GM12878 (cell line): ENCODE measurements around the gene ARHGAP15. TPM values are rescaled to one million over a fixed set of nuclear protein-coding genes. Genes with fewer than 3 reads are reported as not detected.

Source experiments
- ATAC-seq: fragments of 200-7000 bp; cut with Tn5 transposase; 3 replicates; pipeline ENCODE4 v1.9.1; 2020; ENCODE audit warnings: mild to moderate bottlenecking, moderate library complexity
- BruUV-seq: library from RNA; stranded (reverse); fragments of 400-500 nt; replicated peaks from 2 replicates; lab custom pipeline; 2021; lab: Mats Ljungman, UMichigan
- CTCF ChIA-PET: fragments of 300-600 bp; sonication (Branson Sonifier 250); formaldehyde crosslinking; extraction: SDS; loops from one replicate; lab custom pipeline; 2021; ENCODE audit warnings: inconsistent platforms; lab: Yijun Ruan, JAX
- POLR2A ChIA-PET: fragments of 350-600 bp; formaldehyde crosslinking; extraction: SDS; loops from one replicate; lab custom pipeline; 2021; ENCODE audit warnings: inconsistent platforms; lab: Charles Lee
- RAD21 ChIA-PET: fragments of 300-600 bp; sonication (Branson Sonifier 250); formaldehyde crosslinking; loops from one replicate; lab custom pipeline; 2023; ENCODE audit warnings: antibody characterized with exemption; ENCODE audit not compliant: unreplicated experiment; lab: Charles Lee
- SMC1A ChIA-PET: fragments of 300-600 bp; sonication (Branson Sonifier 250); formaldehyde crosslinking; loops from one replicate; lab custom pipeline; 2023; ENCODE audit not compliant: unreplicated experiment, uncharacterized antibody; lab: Charles Lee
- DNase-seq: peaks from one replicate; pipeline ENCODE4 v3.0.0-alpha.2; 2011; ENCODE audit warnings: low read depth, low spot score
- FAIRE-seq: peaks from 3 replicates; lab custom pipeline; 2011; peaks lifted over from hg19 to GRCh38; lab: Jason Lieb, UNC
- H2AFZ ChIP-seq: 2 replicates; pipeline ENCODE4 v1.6.0; 2011; ENCODE audit warnings: low read depth, low read length, control low read depth; ENCODE audit not compliant: control insufficient read depth
- H3K27ac ChIP-seq: 2 replicates; pipeline ENCODE4 v1.5.1; 2011; ENCODE audit warnings: control low read depth; ENCODE audit not compliant: control insufficient read depth, insufficient read depth
- H3K27me3 ChIP-seq, 2 experiments: replicated peaks in 1 of 2; 2 replicates each; pipeline versions ENCODE4 v1.6.0 to v1.6.1; 2011; ENCODE audit warnings: low read length in 1 of 2; ENCODE audit not compliant: control insufficient read depth in 2 of 2, insufficient read depth in 2 of 2
- H3K36me3 ChIP-seq, 2 experiments: 2 replicates each; pipeline ENCODE4 v1.5.1; 2011; ENCODE audit warnings: low read length in 1 of 2; ENCODE audit not compliant: control insufficient read depth in 2 of 2, insufficient read depth in 2 of 2
- H3K4me1 ChIP-seq: 2 replicates; pipeline ENCODE4 v1.6.1; 2011; ENCODE audit warnings: mild to moderate bottlenecking, low read length, moderate library complexity, mixed read lengths; ENCODE audit not compliant: control insufficient read depth, insufficient read depth
- H3K4me2 ChIP-seq: 2 replicates; pipeline ENCODE4 v1.6.0; 2011; ENCODE audit warnings: control low read depth; ENCODE audit not compliant: control insufficient read depth, insufficient read depth
- H3K4me3 ChIP-seq: fragments of 200-600 bp; sonication (generic); 2 replicates; pipeline ENCODE4 v1.5.1; 2016
- H3K79me2 ChIP-seq: 2 replicates; pipeline ENCODE4 v1.6.0; 2011; ENCODE audit warnings: low read length; ENCODE audit not compliant: control insufficient read depth, insufficient read depth
- H3K9ac ChIP-seq: 2 replicates; pipeline ENCODE4 v1.8.0; 2011; ENCODE audit warnings: low read length, control low read depth, mixed read lengths; ENCODE audit not compliant: control insufficient read depth, insufficient read depth
- H3K9me3 ChIP-seq: replicated peaks from 3 replicates; pipeline ENCODE4 v1.5.1; 2011; ENCODE audit warnings: mild to moderate bottlenecking, low read length; ENCODE audit not compliant: control insufficient read depth, insufficient read depth
- H4K20me1 ChIP-seq: 2 replicates; pipeline ENCODE4 v1.6.0; 2011; ENCODE audit not compliant: control insufficient read depth, insufficient read depth
- E2F8 ChIP-seq: fragments of 450-650 bp; IDR thresholded peaks from 2 replicates; pipeline ENCODE4 v1.6.1; 2018; ENCODE audit warnings: mild to moderate bottlenecking, low read depth, moderate library complexity; ENCODE audit not compliant: partially characterized antibody
- HDAC6 ChIP-seq: fragments of 200-600 bp; sonication (generic); IDR thresholded peaks from one replicate; pipeline ENCODE4 v1.8.0; 2017; ENCODE audit warnings: antibody characterized with exemption; ENCODE audit not compliant: unreplicated experiment
- IKZF2 ChIP-seq, 2 experiments: fragments of 450-650 bp; IDR thresholded peaks; 2 replicates each; pipeline ENCODE4 v1.6.1; 2017; ENCODE audit warnings: mild to moderate bottlenecking in 2 of 2, moderate library complexity in 2 of 2
- KAT2A ChIP-seq: conservative IDR thresholded peaks from 2 replicates; pipeline ENCODE4 v1.6.1; 2011; ENCODE audit warnings: low read depth, low read length; ENCODE audit not compliant: control insufficient read depth
- KDM1A ChIP-seq: fragments of 200-600 bp; sonication (generic); IDR thresholded peaks from 2 replicates; pipeline ENCODE4 v1.6.1; 2016; ENCODE audit warnings: borderline replicate concordance
- MLLT1 ChIP-seq: fragments of 450-650 bp; IDR thresholded peaks from 2 replicates; pipeline ENCODE4 v1.6.1; 2016; ENCODE audit warnings: mild to moderate bottlenecking
- NR2C1 ChIP-seq: fragments of 450-650 bp; IDR thresholded peaks from 2 replicates; pipeline ENCODE4 v1.6.1; 2017; ENCODE audit warnings: antibody characterized with exemption, mild to moderate bottlenecking, moderate library complexity
- PAX8 ChIP-seq: fragments of 450-650 bp; IDR thresholded peaks from 2 replicates; pipeline ENCODE4 v1.6.1; 2017; ENCODE audit warnings: mild to moderate bottlenecking, moderate library complexity
- POU2F2 ChIP-seq: IDR thresholded peaks from 3 replicates; pipeline ENCODE4 v1.6.1; 2011; ENCODE audit warnings: low read depth, mild to moderate bottlenecking, low read length, borderline replicate concordance
- RCOR1 ChIP-seq: conservative IDR thresholded peaks from 2 replicates; pipeline ENCODE4 v1.6.1; 2012; ENCODE audit warnings: low read depth, low read length, improper control_type of control experiment
- ZNF622 ChIP-seq: fragments of 450-650 bp; IDR thresholded peaks from 2 replicates; pipeline ENCODE4 v1.6.1; 2017; ENCODE audit warnings: mild to moderate bottlenecking, inconsistent platforms
- WGBS: methylation state at CpG from one replicate; pipeline ENCODE4 v1.1.6; 2016; ENCODE audit warnings: low lambda C conversion rate; ENCODE audit not compliant: insufficient replicate concordance, insufficient coverage; ENCODE audit errors: missing lambda C conversion rate; 5-methylcytosine and 5-hydroxymethylcytosine counted together
- in situ Hi-C: fragments of 300-500 bp; cut with MboI; formaldehyde crosslinking; loops from 9 replicates; pipeline ENCODE4 v1.14.3; 2018; ENCODE audit warnings: mixed read lengths
- intact Hi-C: fragments of 100-400 bp; cut with micrococcal nuclease; formaldehyde crosslinking; loops from one replicate; pipeline ENCODE4 v1.14.2; 2022; ENCODE audit not compliant: unreplicated experiment
- polyA plus RNA-seq, 11 experiments: library from polyadenylated mRNA; depleted of rRNA in 4 of 11; unstranded in 6 of 11; stranded (reverse) in 5 of 11; fragments of >200 nt; fragmentation: Nextera tagmentation in 4 of 11; fragmentation: Illumina TruSeq in 1 of 11; extraction: Ambion mirVana in 4 of 11; extraction: Trizol in 1 of 11; gene quantifications; 1 replicate in 1 of 11; 2 replicates in 10 of 11; pipeline versions ENCODE4 v1.2.1 to v1.2.3, GENCODE V29; 2011 to 2016; ENCODE audit warnings: inconsistent platforms in 2 of 11, missing spikeins in 2 of 11, low read depth in 1 of 11
- total RNA-seq, 4 experiments: library from RNA; depleted of rRNA in 3 of 4; stranded (reverse); fragments of >200 nt in 3 of 4; fragmentation: Illumina TruSeq in 1 of 4; extraction: Trizol in 1 of 4; gene quantifications; 2 replicates each; pipeline versions ENCODE4 v1.2.1 to v1.2.3, GENCODE V29; 2013 to 2021
- TF ChIP-seq, protein P1 (sequence below): fragments of 450-650 bp; IDR thresholded peaks from 2 replicates; pipeline ENCODE4 v1.6.1; 2016; ENCODE audit warnings: mild to moderate bottlenecking, moderate library complexity, borderline replicate concordance
- TF ChIP-seq, protein P2 (sequence below): fragments of 450-650 bp; IDR thresholded peaks from 2 replicates; pipeline ENCODE4 v1.6.1; 2018; ENCODE audit warnings: borderline replicate concordance, mild to moderate bottlenecking; ENCODE audit not compliant: partially characterized antibody

Gene ARHGAP15
- total and polyA plus RNA-seq, 10 of the 15 experiments (the other 5 are each of a cell fraction or from before 2014, with no cell fraction given): 38.0 to 92.6 (median 66.7) TPM

- intact Hi-C loops: no loop called here
- Histone ChIP-seq H3K4me3 (no peak overlapping the region), H2AFZ (no peak overlapping the region), H3K79me2 (no peaks in the 10 kb centered on the region), H3K9me3 (no peaks in the 10 kb centered on the region), H3K4me2 (no peak overlapping the region), H3K36me3 (no peaks in the 10 kb centered on the region), H3K27me3 (no peaks in the 10 kb centered on the region), H4K20me1 (no peaks in the 10 kb centered on the region), H3K27ac (no peak overlapping the region), H3K9ac (no peak overlapping the region), H3K4me1 (no peaks in the 10 kb centered on the region)
- WGBS: 98% methylated on average over 2 of the region's 2 CpGs
- ChIA-PET POLR2A (no interaction called here), RAD21 (no interaction called here), SMC1A (no interaction called here), CTCF (interaction anchor here (0.7 kb wide), 1 partner anchor 26 kb away, joined by 3 read pairs; no protein-coding TSS in a partner anchor)
- no TSS peak for BruUV-seq
- ATAC-seq: no peak
- no peak for FAIRE-seq
- in situ Hi-C loops: no loop called here
- no peak for DNase-seq
- TF ChIP-seq, protein P1, sequence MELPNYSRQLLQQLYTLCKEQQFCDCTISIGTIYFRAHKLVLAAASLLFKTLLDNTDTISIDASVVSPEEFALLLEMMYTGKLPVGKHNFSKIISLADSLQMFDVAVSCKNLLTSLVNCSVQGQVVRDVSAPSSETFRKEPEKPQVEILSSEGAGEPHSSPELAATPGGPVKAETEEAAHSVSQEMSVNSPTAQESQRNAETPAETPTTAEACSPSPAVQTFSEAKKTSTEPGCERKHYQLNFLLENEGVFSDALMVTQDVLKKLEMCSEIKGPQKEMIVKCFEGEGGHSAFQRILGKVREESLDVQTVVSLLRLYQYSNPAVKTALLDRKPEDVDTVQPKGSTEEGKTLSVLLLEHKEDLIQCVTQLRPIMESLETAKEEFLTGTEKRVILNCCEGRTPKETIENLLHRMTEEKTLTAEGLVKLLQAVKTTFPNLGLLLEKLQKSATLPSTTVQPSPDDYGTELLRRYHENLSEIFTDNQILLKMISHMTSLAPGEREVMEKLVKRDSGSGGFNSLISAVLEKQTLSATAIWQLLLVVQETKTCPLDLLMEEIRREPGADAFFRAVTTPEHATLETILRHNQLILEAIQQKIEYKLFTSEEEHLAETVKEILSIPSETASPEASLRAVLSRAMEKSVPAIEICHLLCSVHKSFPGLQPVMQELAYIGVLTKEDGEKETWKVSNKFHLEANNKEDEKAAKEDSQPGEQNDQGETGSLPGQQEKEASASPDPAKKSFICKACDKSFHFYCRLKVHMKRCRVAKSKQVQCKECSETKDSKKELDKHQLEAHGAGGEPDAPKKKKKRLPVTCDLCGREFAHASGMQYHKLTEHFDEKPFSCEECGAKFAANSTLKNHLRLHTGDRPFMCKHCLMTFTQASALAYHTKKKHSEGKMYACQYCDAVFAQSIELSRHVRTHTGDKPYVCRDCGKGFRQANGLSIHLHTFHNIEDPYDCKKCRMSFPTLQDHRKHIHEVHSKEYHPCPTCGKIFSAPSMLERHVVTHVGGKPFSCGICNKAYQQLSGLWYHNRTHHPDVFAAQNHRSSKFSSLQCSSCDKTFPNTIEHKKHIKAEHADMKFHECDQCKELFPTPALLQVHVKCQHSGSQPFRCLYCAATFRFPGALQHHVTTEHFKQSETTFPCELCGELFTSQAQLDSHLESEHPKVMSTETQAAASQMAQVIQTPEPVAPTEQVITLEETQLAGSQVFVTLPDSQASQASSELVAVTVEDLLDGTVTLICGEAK: no peak
- TF ChIP-seq POU2F2: no peak
- no peak for TF ChIP-seq MLLT1
- TF ChIP-seq, protein P2, sequence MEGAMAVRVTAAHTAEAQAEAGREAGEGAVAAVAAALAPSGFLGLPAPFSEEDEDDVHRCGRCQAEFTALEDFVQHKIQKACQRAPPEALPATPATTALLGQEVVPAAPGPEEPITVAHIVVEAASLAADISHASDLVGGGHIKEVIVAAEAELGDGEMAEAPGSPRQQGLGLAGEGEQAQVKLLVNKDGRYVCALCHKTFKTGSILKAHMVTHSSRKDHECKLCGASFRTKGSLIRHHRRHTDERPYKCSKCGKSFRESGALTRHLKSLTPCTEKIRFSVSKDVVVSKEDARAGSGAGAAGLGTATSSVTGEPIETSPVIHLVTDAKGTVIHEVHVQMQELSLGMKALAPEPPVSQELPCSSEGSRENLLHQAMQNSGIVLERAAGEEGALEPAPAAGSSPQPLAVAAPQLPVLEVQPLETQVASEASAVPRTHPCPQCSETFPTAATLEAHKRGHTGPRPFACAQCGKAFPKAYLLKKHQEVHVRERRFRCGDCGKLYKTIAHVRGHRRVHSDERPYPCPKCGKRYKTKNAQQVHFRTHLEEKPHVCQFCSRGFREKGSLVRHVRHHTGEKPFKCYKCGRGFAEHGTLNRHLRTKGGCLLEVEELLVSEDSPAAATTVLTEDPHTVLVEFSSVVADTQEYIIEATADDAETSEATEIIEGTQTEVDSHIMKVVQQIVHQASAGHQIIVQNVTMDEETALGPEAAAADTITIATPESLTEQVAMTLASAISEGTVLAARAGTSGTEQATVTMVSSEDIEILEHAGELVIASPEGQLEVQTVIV: no peak
- no peak for TF ChIP-seq NR2C1
- TF ChIP-seq HDAC6: no peak
- no peak for TF ChIP-seq KAT2A
- TF ChIP-seq KDM1A: no peak
- TF ChIP-seq IKZF2 (IDR thresholded peaks at IDR 0.05): no peak
- TF ChIP-seq ZNF622: no peak
- no peak for TF ChIP-seq PAX8
- no peak for TF ChIP-seq RCOR1
- TF ChIP-seq E2F8: no peak
Measured at GRCh38 chr2:143674051-143674450, 544.8 kb downstream of the ARHGAP15 start.
